Suppressor macrophage (primary cell): ENCODE data around the gene GALNS.

ENCODE experiments used
- DNase-seq, 4 experiments: peaks; one replicate each; pipeline ENCODE4 v3.0.0-alpha.2; 2020 to 2022

Gene GALNS

GRCh38 chr16:88875703-88876234, 19.0 kb upstream of the GALNS start:
- no peak for DNase-seq

- DNase-seq: no peak
Observed at GRCh38 chr16:88874938-88875599, 18.3 kb upstream of the GALNS start.

DNA sequence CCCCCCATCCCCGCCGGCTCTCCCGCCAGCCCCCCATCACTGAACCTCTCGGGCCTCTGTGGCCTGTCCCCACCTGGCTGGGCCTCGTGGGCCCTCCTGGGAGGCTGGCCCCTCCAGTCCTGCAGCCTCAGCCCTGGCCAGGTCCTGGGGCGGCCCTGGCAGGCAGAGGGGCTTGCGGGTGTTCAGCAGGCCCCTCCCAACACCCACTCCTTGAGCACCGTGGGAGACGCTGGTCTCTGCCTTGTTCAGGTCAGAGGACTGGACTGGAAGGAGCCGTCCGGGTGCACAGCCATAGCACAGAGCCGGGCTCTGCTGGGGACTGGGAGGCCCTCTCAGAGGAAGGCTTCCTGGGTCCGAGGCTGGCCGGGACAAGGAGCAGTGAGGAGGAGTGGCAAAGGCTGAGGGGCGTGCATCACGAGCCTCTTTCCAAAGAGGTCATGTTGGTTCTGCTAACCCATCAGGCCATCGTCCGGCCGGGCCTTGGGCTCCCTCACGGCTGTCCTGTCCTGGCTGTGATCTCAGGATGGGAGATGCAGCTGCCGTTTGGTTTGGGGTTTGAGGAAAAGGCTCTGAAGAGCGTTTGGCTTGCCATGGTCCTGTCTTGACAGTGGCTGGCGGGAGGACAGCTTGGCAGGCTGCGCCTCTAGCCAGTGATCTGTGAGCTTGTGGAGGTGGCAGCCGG, 16.0 kb upstream of the GALNS start:
- no peak for DNase-seq

GRCh38 chr16:88871730-88872416, 15.1 kb upstream of the GALNS start:
- no peak for DNase-seq

DNA sequence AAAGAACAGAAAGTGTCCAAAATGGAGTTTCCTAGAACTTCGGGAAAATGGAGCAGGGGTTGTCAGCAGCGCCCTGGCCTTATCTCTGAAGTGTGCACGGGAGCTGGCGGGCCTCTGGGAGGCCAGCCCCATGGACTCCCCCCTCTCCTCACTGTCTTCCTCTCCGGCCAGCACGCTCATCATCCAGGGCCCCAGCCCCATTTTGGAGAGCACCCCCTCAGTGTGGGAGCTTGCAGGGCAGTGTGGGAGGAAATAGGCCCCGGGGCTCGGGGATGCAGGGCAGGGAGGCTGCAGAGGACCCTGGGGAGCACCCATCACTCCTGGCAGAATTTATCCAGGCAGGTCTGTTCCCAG, 14.6 kb upstream of the GALNS start:
- DNase-seq: no peak

- peak; percentile 13 to 40 (median 28) for DNase-seq
Observed at GRCh38 chr16:88870608-88871348, 14.0 kb upstream of the GALNS start.

- no peak for DNase-seq
Observed at GRCh38 chr16:88869673-88869980, 12.9 kb upstream of the GALNS start.

GRCh38 chr16:88868974-88869672, 12.4 kb upstream of the GALNS start:
- no peak for DNase-seq

GRCh38 chr16:88867581-88868246, 11.0 kb upstream of the GALNS start:
- no peak for DNase-seq

DNA sequence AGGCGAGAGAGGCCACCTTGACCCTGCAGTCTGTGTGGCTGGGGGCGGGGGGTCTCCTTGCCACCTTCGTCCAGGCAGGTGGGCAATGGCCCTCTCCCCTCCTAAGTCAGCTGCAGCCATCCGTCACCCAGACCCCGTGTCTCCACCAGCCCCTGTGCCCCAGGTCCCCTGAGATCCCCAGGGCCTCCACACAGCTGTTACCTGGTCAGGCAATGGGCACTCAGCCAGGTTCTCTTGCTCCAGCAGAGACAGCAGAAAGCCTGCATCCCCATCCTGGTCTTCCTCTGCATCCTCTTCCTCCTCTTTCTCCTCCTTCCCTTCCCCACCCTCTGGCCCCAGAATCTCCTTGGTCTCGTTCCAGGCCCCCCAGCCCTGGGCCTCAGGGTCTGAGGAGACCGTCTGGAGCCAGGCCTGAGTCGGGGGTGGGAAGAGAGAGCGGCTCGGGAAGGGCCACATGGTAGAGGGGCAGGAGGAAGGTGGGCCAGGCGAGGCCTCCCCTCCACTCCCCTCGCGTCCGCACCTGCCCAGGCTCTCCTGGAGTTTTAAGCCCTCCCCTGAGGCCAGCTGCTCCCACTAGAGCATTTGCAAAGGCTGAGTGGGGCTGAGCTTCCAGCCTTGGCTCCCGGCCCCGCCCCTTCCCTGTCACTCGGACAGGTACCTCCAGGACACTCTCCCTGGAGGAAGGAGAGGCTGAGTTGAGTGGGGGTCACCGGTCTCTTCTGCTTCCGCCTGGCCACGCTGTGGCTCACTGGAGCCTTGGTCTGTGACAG, 9.6 kb upstream of the GALNS start, which contains the start of gene PABPN1L:
PABPN1L (minus strand) TSS at position 510 of the 770 bp plus-strand sequence; CDS start at position 456, 54 bp downstream.
- DNase-seq: no peak

DNA sequence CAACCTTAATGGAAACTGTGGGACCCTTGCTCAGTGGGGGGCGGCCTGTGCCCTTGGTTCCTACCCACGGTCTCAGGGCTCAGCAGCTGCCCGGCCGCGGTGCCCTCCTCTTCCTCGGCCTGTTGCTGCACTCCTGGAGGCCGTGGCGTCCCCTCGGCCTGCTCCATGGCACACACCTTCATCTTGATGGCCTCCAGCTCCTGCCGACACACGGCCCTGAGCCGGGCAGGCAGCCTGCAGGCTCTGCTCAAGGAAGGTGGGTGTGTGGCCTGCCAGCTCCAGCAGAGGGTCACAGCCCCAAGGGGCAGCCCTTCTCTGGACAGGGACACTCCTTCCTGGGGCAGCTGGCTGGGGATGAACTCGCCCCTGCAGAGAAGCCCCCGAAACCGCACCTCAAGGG, 9.0 kb upstream of the GALNS start:
- DNase-seq: no peak

DNA sequence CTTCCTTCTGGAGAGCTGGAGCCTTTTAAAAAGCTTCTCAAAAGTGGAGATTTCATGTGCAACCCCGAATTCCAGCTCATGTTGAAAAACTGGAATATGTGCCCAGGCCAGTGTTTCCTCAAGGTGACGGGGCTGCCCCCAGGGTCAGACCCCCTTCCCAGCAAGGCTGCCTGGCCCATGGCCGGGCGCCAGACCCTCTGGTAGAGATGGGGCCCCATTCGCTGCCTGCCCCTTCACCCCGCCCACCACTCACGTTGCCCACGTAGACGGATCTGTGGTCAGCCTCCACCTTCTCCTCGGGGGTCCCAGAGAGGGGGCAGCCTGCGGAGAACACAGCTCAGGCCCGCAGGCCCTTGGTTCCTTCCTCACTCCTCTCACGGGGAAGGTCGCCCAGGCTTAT, 8.6 kb upstream of the GALNS start:
- DNase-seq: no peak

GRCh38 chr16:88864521-88864920, 7.8 kb upstream of the GALNS start:
- no peak for DNase-seq

DNA sequence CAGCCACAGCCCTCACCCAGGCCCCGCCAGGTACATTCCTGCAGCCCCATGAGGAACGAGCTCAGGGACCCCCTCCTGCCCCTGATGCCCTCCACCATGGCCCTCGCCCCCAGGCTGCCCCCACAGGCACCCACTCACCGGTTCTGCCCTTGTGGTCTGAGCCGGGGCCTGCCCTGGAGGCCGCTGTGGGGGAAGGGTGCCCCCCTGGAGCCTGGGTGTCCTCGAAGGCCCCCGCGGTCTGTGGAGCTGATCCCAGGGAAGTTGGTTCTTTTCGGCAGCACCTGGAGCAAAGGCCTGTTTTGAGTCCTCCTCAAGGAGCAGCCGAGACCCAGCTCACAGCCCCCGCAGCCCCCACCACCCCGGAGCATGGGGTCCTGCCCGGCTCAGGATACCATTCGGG, 7.4 kb upstream of the GALNS start:
- no peak for DNase-seq

GRCh38 chr16:88863426-88863825, 6.7 kb upstream of the GALNS start:
- no peak for DNase-seq

DNA sequence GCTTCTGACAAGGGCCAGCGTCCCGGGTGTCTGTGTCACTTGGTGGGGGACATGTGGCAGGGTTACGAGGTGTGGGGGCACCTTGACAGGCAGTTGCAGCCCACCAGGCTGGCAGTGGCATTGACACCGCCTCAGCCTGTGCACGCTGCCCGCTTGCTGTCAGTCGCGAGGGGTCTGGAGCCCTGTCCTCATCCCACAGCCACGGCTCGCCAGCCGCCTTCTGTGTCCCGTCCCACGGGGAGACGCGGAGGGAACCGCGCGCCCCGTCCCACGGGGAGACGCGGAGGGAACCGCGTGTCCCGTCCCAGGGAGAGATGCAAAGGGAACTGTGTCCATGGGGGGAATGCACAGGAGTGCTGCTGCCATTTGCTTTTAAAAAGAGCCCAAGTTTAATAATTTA, 6.2 kb upstream of the GALNS start:
- no peak for DNase-seq

GRCh38 chr16:88861359-88861758, 4.6 kb upstream of the GALNS start:
- no peak for DNase-seq

GRCh38 chr16:88859381-88860091, 2.8 kb upstream of the GALNS start:
- DNase-seq: no peak

GRCh38 chr16:88857728-88858339, 1.1 kb upstream of the GALNS start:
- peak; percentile 87 to 93 (median 90) for DNase-seq
